HG03097 (cell line): ENCODE data around the gene WDR36.

Experiments
- ATAC-seq: cut with Tn5 transposase; IDR thresholded peaks from one replicate; pipeline ENCODE4 v1.9.1; 2021; ENCODE audit not compliant: unreplicated experiment, low FRiP score

Gene WDR36

DNA sequence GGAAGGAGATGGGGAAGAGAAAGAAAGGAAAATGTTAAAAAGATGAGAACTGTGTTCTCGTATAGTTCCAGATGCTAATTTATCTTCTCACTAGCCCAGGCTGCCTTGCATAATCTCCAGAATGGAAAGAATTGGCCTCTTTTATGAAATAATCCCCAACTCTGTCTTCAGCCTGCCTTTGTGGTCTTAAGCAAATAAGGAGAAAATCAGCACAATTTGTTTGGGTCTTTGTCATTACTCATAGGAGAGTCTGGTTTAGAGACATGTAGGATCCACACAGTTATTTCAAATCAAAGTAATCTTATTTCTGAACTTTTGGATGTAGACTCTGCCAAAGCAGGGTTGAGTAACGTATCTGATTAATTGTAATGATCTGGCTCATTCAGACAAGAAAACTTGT lies 81.3 kb downstream of the WDR36 start:
- ATAC-seq, result no peak
